GM23338 (cell line): ENCODE measurements around the gene TTC27. TPM values are rescaled to one million over a fixed set of nuclear protein-coding genes. Genes with fewer than 3 reads are reported as not detected.

Source experiments
- ATAC-seq: fragments of 200-7000 bp; cut with Tn5 transposase; 3 replicates; pipeline ENCODE4 v1.9.1; 2020
- DNase-seq: peaks from one replicate; pipeline ENCODE4 v3.0.0-alpha.2; 2015; ENCODE audit warnings: low spot score
- H2AFZ ChIP-seq: fragments of 200-600 bp; sonication (generic); 2 replicates; pipeline ENCODE4 v1.8.0; 2016; ENCODE audit warnings: antibody characterized with exemption, mild to moderate bottlenecking, moderate library complexity
- H3F3A ChIP-seq: fragments of 200-600 bp; sonication (generic); replicated peaks from 2 replicates; pipeline ENCODE4 v1.8.0; 2017; ENCODE audit warnings: antibody characterized with exemption, mixed run types, low read depth
- H3K27ac ChIP-seq: fragments of 200-600 bp; sonication (generic); 2 replicates; pipeline ENCODE4 v1.6.1; 2016; ENCODE audit warnings: low read depth
- H3K27me3 ChIP-seq: fragments of 200-600 bp; sonication (generic); 2 replicates; pipeline ENCODE4 v1.8.0; 2016; ENCODE audit warnings: mild to moderate bottlenecking, mixed run types, moderate library complexity; ENCODE audit not compliant: insufficient read depth
- H3K36me3 ChIP-seq: fragments of 200-600 bp; sonication (generic); 2 replicates; pipeline ENCODE4 v1.8.0; 2016; ENCODE audit warnings: mild to moderate bottlenecking; ENCODE audit not compliant: insufficient read depth
- H3K4me1 ChIP-seq: fragments of 200-600 bp; sonication (generic); 2 replicates; pipeline ENCODE4 v1.8.0; 2016; ENCODE audit warnings: mild to moderate bottlenecking, moderate library complexity; ENCODE audit not compliant: insufficient read depth
- H3K4me2 ChIP-seq: fragments of 200-600 bp; sonication (generic); 2 replicates; pipeline ENCODE4 v1.7.1; 2017; ENCODE audit warnings: mixed run types
- H3K4me3 ChIP-seq: fragments of 200-600 bp; sonication (generic); 2 replicates; pipeline ENCODE4 v1.6.1; 2016; ENCODE audit warnings: mixed run types
- H3K79me2 ChIP-seq: fragments of 200-600 bp; sonication (generic); replicated peaks from 2 replicates; pipeline ENCODE4 v1.8.0; 2017; ENCODE audit warnings: mild to moderate bottlenecking; ENCODE audit not compliant: insufficient read depth
- H3K9me2 ChIP-seq: fragments of 200-600 bp; sonication (generic); 2 replicates; pipeline ENCODE4 v1.8.0; 2017; ENCODE audit not compliant: insufficient read depth
- H4K20me1 ChIP-seq: fragments of 200-600 bp; sonication (generic); replicated peaks from 2 replicates; pipeline ENCODE4 v1.8.0; 2017; ENCODE audit warnings: mild to moderate bottlenecking; ENCODE audit not compliant: insufficient read depth
- H3K27ac Mint-ChIP-seq: 2 replicates; pipeline ENCODE4 v1.8.0; 2020; ENCODE audit warnings: inconsistent platforms, mild to moderate bottlenecking, moderate library complexity, mixed read lengths
- H3K27me3 Mint-ChIP-seq: 3 replicates; pipeline ENCODE4 v1.8.0; 2022; ENCODE audit warnings: low read depth, mild to moderate bottlenecking, moderate library complexity, mixed read lengths, inconsistent platforms; ENCODE audit not compliant: insufficient read depth, poor library complexity
- H3K36me3 Mint-ChIP-seq: 3 replicates; pipeline ENCODE4 v1.8.0; 2021; ENCODE audit warnings: low read depth, mild to moderate bottlenecking, inconsistent platforms, moderate library complexity, mixed read lengths
- H3K4me1 Mint-ChIP-seq: 3 replicates; pipeline ENCODE4 v1.8.0; 2020; ENCODE audit warnings: mild to moderate bottlenecking, inconsistent platforms, mixed read lengths
- H3K4me3 Mint-ChIP-seq: 3 replicates; pipeline ENCODE4 v1.8.0; 2021; ENCODE audit warnings: moderate library complexity, mild to moderate bottlenecking, inconsistent platforms, mixed read lengths
- H3K9me3 Mint-ChIP-seq: 3 replicates; pipeline ENCODE4 v1.8.0; 2020; ENCODE audit warnings: moderate library complexity, mild to moderate bottlenecking, inconsistent platforms, mixed read lengths
- STAT1 ChIP-seq: IDR thresholded peaks from one replicate; pipeline ENCODE4 v1.6.1; 2016; ENCODE audit warnings: antibody characterized with exemption; ENCODE audit not compliant: unreplicated experiment
- ZNF462 ChIP-seq: fragments of 250-450 bp; sonication (Bioruptor Pico); IDR thresholded peaks from 2 replicates; pipeline ENCODE4 v1.5.0; 2020; ENCODE audit warnings: mild to moderate bottlenecking, moderate library complexity
- polyA plus RNA-seq: library from polyadenylated mRNA; unstranded; fragments of >200 nt; fragmentation: Nextera tagmentation; extraction: Ambion mirVana; gene quantifications from 2 replicates; pipeline ENCODE4 v1.2.1, GENCODE V29; 2016
- total RNA-seq: library from RNA; depleted of rRNA; stranded (reverse); fragments of >200 nt; shearing (Covaris generic); gene quantifications from 2 replicates; pipeline ENCODE4 v1.2.3, GENCODE V29; 2014
- TF ChIP-seq, protein P1 (sequence below): IDR thresholded peaks from one replicate; pipeline ENCODE4 v1.6.1; 2018; ENCODE audit warnings: antibody characterized with exemption; ENCODE audit not compliant: unreplicated experiment

TTC27 gene
- total and polyA plus RNA-seq, 2 experiments from 2014 or later: 11.8 to 41.3 TPM

DNA sequence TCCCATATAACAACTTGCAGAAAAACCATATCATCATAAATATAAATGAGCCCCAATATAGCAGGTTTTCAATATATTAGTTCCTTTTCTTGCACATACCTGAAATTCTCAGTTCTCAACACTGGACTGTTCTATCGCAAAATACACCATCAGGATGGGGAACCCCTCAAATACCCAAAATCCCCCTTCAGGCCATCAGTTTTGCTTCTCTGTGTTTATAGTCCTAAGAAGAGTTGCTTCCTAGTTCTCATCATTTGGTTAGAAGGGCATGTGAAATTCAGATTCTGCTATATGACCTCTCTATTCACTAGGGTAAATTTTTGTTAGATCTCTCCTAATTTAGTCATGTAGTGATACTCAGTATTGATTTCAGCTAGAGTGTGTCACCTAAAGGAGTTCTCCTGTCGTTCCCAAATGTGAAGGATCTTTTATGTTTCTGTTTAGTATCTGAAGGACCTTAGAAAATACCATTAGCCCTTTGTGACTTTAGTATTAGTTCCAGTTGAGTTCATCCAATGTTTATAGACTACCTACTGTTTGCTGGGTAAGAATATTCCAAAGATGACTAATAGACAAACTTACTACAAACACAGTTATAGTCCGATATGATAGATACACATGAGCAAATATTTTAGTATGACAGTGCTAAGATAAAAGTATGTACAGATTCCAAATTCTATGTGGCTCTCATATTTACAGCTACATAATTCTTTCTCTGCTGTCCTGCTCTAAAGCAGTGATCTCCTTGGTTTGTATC, 115.8 kb downstream of the TTC27 start:
- Histone ChIP-seq H3K4me1 (no peaks in the 10 kb centered on the region), H3K4me2 (no peak overlapping the region), H4K20me1 (no peaks in the 10 kb centered on the region), H3K27me3 (no peaks in the 10 kb centered on the region), H3F3A (no peaks in the 10 kb centered on the region), H3K9me2 (no peaks in the 10 kb centered on the region), H3K4me3 (no peak overlapping the region), H3K79me2 (no peaks in the 10 kb centered on the region), H2AFZ (no peak overlapping the region), H3K36me3 (no peaks in the 10 kb centered on the region), H3K27ac (no peak overlapping the region)
- H3K9me3 Mint-ChIP-seq: no peaks in the 10 kb centered on the region
- H3K4me1 Mint-ChIP-seq: peaks cover 8% of the 10 kb centered on the region; the same call in 2 of the 3 replicates
- ATAC-seq (no peak), DNase-seq (no peak)
- H3K4me3 Mint-ChIP-seq: no peak overlapping the region
- no peak for TF ChIP-seq STAT1
- no peak for TF ChIP-seq ZNF462
- TF ChIP-seq, protein P1, sequence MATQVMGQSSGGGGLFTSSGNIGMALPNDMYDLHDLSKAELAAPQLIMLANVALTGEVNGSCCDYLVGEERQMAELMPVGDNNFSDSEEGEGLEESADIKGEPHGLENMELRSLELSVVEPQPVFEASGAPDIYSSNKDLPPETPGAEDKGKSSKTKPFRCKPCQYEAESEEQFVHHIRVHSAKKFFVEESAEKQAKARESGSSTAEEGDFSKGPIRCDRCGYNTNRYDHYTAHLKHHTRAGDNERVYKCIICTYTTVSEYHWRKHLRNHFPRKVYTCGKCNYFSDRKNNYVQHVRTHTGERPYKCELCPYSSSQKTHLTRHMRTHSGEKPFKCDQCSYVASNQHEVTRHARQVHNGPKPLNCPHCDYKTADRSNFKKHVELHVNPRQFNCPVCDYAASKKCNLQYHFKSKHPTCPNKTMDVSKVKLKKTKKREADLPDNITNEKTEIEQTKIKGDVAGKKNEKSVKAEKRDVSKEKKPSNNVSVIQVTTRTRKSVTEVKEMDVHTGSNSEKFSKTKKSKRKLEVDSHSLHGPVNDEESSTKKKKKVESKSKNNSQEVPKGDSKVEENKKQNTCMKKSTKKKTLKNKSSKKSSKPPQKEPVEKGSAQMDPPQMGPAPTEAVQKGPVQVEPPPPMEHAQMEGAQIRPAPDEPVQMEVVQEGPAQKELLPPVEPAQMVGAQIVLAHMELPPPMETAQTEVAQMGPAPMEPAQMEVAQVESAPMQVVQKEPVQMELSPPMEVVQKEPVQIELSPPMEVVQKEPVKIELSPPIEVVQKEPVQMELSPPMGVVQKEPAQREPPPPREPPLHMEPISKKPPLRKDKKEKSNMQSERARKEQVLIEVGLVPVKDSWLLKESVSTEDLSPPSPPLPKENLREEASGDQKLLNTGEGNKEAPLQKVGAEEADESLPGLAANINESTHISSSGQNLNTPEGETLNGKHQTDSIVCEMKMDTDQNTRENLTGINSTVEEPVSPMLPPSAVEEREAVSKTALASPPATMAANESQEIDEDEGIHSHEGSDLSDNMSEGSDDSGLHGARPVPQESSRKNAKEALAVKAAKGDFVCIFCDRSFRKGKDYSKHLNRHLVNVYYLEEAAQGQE: no peak
- no peak overlapping the region for H3K27ac Mint-ChIP-seq
- no peaks in the 10 kb centered on the region for H3K27me3 Mint-ChIP-seq
- no peaks in the 10 kb centered on the region for H3K36me3 Mint-ChIP-seq
